GM21529 (cell line): Measurements from ENCODE around the gene FANCE.
"Not testable (repeated sequence)": the region's sequence is repeated elsewhere in the genome, so short reads cannot be mapped to it uniquely, and the experiment has no call there.

Experiments used
- ATAC-seq: cut with Tn5 transposase; IDR thresholded peaks from one replicate; pipeline ENCODE4 v1.9.1; 2021; ENCODE audit not compliant: unreplicated experiment

The FANCE gene

DNA sequence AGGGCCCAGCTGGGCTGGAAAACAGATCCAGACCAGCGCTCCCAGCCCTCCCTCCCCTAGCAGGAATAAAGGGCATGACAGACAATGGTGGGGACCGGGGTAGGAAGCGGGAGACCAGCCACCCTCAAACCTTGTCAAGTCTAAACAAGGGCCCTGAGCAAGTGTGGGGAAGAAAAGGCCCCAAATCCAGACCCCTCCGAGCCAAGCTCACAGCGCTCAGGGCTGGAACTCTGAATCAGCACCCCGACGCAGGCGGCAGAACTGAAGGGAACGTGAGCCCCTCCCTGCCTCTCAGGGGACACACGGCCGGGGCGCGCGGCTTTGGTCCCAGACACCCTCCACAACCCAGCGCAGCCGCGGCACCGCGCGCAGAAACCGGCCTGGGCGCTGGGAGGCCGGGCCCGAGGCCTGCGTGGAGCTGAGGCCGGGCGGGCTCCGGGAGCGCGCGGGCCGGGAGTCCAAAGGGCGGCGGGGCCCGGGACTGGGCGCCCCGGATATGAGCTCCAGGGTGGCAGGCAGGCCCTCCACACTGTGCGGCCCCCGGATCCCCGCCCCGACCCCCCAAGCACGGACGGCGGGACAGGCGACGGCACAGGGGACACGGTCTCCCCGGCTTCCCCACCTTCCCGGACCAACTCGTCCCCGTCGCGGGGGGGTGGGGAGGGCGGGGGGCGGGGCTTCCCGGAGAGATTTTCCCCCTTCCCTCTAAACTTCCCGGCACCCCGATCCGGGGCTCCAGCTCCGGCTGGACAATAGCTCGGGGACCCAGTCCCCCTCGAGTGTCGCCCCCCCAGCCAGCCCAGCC is 44.1 kb downstream of the FANCE start:
- ATAC-seq = no peak

DNA sequence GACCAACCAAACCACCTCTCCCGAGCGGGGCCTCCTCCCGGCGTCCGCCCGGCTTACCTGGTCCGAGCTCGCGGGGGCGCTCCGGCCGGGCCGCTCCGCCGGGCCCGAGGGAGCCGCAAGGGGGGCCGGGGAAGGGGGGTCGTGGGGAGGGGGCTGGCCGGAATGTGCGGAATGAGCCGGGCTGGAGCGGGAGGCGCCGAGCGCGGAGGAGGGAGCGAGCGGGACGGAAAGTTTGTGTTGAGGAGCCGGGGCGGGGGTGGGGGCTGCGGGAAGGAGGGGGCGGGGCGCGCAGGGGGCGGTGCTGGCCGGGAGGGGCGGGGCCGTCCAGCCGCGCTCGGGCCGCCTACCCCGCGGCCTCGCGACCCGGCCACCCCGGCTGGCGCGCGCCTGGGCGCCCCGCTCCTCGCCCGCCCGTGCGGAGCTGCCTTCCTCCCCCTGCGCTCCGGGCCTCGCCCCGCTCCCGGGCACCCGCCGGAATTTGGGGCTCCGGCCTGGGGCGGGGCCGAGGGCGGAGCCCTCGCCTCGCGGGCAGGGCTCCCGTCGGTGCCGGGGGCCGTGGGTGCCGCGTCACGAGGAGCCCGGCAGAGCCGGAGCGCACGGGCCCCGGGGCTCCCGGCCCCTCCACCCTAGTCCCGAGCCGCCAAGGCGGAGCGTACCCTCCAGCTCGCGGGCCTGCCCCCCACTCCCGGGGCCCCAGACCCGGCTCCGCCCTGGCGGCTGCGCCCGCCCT is 44.9 kb downstream of the FANCE start, which contains the start of gene TEAD3:
TSS of gene TEAD3 (minus strand) at position 239 of the 730 bp plus-strand sequence.
- ATAC-seq = peak; percentile 50

DNA sequence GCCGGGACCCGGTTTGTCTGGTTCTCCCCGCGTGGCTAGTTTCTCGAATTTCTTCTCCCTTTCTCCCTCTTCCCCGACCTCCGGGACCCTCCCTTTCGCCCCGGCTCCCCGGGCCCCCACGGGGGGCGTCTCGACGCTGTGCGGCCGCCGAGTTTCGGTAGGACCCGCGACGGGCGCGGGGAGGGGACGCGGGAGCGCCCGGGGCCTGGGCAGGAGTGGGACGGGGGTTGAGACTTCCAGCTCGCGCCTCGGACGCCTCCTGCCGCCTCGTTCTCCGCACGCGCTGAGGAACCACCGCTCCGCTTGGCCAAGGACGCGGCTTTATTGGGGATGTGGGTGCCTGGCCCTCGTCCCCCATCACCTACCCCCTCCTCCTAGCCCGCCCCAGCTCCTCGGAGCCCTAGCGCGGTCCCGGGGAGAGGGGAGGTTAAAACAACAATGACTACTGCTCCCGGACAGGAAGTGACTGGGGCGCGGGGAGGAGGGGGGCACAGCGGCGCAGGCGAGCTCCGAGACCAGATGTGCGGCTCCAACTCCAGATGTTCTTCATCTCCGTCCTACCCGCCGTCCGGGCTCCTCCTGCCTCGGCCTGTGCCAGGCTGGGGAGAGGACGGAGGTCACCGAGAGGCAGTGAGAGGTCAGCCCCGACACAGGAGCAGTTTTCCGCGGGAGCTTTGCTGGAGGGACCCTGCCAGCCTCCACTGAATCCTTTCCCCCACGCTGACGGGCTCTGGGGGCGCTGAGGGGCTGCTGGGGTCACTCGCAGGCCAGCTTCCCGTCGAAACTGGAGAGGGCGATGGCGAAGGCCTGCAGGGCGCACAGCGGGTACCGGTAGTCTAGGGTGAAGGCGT is 45.7 kb downstream of the FANCE start:
- ATAC-seq = no peak

DNA sequence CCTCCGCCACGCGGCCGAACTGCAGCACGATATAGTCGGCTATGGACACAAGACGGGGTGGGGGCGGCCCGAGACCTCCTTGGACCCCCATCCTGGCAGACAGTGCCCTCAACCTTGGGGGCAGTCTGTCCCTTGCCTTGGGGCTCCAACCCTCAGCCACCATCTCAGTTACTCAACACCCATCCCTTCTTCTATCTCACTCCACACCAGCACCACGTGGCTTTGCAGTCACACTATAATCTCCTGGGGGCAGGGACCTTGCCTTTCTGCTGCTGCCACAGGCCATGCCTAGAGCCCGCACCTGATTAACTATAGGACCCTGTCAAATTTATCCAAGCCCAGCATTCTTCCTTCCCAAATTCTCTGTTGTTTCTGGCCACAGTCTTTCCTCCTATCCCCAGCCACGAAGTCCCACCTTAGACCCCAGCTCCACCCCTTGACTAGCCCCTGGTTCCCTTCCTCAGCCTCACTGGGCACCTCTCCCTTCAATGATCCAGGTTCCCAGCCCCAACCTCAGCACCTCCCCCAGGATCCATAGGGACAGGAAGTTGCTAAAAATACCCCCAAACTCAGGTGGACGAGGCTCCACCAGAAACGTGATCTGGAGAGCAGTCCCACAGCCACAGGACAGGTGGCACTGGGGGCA is 46.4 kb downstream of the FANCE start:
- no peak for ATAC-seq

DNA sequence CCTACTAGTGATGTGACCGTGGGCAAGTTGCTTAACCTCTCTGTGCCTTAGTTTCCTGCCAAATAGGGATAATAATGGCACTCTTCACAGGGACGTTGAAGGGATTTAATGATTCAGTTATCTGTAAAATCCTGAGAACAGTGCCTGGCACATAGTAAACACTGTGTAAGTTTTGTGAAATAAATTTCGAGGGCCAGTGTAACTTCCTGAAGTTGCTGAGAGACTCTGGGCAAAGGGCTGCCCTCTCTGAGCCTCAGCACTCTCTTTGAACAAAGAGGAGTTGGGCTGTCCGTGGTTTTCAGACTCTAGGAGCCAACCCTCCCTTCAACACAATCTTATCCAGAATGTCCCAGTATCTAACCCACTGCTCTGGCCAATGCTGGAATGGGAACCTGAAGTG is 47.2 kb downstream of the FANCE start:
- ATAC-seq = no peak

DNA sequence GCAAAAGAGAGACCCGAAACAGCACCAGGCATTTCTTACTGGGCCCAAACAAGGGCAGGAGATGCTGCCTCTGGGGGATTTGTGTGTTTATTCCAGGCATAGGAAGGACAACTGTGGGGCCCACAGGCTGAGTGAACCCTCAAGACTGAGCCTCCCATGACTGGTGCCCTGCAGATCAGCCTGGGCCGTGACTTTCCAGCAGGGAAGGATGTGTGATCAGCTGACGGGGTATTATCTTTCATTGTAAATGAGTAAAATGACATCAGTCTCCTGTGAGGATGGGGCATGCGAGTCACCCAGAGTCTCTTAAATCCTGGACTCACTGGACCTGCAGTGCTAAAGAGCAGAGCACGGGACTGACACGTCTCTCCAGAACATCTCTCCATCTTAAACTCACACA is 48.6 kb downstream of the FANCE start:
- no peak for ATAC-seq

DNA sequence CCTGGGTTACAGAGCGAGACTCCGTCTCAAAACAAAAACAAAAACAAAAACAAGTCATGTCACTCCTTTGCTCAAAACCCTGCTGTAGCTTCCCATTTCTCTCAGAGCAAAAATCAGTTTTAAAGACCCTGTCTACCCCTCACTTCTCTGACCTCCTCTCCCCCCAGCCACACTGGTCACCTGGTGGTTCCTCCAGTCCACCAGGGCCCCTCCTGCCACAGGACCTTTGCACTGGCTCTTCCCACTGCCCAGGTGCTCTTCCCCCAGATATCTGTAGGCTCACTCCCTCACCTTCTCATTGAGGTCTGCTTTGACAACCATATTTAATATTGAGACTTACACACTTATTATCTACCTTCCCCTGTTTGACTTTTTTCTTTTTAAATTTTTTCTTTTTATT is 49.6 kb downstream of the FANCE start:
- ATAC-seq = no peak

DNA sequence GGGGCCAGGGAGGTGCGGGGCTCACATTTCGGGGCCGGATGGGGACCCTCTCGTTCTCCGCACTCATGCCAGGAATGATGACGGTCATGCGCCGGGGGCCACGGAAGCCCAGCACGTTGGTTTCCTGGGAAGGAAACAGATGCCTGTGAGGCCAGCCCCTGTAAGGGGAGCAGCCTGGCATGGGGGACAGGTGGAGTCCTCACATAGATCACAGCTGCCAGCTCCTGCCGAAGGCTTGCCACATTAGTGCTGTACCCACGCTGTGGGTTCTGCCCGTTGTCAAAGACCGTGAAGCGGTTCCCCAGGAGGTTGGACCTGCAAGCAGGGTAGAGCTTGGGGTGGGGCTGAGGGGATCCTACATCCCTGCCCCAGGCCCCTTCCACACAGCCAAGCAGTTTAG is 51.4 kb downstream of the FANCE start:
- no peak for ATAC-seq

DNA sequence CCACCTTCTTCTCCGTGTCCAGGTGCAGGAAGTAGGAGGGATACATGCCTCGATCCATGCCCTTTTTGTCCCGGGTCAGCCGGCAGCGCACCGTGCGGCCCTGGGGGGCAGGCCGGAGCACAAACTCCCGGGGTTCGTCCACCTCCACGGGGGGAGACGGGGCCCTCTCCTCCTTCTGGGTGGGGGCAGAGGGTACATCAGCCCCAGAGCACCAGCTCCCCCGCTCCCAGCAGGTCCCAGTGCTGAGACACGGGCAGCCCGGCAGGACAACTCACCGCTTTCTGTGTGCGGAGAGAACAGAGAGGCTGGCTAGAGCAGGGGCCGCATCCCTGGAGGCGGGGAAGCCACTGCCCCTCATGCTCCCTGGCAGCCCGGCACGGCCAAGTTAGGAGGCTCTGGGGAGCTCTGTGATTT is 53.9 kb downstream of the FANCE start:
- no peak for ATAC-seq

DNA sequence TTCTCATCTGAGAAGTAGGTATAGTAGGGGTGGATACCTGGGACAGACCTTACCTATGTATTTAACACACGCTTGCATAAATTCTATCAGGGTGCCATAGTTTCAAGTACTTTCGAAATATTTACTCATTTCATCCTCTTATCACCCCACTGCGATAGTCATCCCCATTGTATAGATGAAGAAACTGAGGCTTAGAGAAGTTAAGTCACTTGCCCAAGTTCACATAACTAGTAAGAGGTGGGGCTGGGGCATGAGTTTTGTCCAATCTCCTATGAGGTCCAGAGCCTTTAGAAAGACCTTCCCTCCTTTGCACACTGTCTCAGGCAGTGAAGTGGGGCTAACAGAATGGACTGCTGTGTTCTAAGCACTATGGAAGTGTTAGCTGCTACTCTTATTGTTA is 54.4 kb downstream of the FANCE start:
- no peak for ATAC-seq

DNA sequence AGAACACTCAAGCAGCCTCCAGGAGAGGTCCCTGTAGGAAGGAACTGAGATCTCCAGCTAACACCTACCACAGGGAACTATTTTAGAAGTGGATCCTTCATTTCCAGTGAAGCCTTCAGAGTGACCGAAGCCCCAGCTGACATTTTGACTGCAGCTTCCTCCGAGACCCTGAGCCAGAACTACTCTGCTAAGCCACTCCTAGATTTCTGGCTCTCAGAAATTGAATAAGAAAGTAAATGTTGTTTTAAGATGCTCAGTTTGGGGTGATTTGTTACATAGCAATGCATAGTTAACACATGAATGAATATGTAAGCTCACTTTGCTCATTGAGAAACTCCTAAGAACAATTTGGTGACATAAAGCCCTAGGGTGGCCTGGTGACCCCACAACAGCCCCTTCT is 55.1 kb downstream of the FANCE start:
- ATAC-seq = no peak

DNA sequence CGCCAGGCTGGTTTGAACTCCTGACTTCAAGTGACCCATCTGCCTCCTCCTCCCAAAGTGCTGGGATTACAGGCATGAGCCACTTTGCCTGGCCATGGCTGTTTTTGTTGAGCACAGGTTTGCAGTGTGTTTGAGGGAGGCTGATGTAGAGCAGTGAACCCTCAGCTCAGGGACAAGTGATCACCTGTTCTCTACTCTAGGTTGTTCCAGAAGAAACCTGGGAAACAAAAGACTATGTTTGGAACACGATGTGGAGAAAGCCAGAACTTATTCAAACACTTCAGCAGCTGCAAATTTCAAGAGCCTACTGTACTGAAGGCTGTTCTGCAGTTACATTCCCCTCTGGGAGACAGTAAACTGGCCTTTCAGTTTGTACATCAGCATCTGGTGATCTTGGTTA is 55.9 kb downstream of the FANCE start:
- ATAC-seq = no peak

DNA sequence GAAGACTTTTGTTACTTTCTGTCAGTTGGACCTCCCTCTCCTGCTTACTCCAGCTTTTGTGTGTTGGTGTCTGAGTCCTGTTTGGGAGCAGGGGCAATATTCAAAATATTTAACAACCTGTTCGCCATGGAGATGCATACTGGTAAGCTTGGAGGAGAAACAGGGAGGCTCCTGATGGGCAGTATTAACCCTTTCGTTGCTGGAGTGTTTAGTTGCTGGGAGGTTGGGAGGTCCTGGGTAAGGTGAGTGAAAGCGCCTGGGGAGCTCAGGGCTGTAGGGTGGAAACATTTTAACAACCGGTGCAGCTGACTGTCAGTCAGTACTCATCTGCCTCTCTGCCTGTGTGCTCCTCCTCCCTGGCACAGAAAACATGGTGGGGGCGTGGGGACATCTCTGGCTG is 56.4 kb downstream of the FANCE start:
- no peak for ATAC-seq

DNA sequence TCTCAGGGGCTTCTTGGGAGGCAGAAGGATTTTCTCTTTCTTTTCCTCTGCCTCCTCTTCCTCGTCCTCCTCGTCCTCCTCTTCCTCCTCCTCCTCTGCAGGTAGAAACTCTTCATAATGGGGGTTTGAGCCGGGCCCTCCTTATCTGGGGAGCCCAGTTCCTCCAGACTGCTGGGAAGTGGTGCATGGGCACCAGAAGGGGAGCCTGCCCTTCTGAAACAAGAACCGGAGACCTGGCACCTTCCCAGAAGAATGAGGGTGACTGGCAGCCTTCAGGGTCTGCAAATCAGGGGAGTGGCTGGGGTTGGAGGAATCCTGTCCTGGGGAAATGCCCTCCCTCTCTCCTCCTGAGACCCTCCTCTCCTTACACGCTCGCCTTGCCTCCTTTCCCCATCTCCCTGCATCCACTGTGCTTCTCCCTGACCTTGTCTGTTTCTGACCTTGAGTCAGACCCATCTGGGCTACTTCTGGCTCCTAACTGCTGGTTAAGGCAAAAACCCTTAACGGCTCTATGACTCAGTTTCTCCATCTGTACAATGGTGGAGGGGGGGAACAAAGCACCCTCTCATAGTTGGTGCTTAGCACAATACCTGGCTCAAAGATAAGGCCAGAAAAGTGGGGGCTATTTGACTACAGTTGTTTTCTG is 58.9 kb downstream of the FANCE start:
- no peak for ATAC-seq

DNA sequence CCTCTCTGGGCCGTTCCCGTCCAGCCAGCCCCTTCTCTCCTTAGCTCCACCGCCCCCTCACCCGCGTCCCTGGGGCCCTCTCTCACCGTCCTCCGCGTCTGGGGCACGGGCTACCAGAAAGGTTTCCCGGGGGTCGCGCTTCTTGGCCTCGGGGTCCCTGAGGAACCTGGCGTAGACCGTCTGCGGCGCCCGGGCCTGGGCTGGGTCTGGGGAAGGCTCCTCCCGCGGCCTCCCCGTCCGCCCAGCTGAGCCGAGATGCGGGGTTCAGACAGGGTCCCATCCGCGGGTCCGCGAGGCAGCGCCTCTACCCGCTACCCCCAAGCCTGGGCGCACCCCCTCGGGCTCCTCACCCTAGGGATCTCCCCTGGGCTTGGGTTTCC is 59.4 kb downstream of the FANCE start:
- ATAC-seq = no peak

DNA sequence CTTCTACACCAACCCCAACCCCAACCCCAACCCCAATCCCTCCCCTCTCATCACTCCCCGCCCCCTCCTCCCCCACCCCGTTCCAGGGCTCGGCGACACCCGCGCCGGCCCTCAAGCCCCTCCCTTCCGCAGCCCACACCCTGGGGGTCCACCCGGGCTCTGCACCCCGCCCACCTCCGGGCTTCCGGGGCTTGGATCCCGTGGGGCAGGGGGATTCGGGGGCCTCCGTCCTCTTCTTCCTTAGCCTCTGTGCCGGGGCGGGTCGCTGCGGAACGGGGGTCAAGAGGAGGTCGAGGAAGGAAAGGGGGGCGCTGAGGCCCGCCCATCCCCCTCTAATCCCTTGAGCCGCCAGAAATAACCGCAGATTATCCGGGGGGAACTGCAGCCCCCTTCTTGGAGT is 59.9 kb downstream of the FANCE start:
- no peak for ATAC-seq

DNA sequence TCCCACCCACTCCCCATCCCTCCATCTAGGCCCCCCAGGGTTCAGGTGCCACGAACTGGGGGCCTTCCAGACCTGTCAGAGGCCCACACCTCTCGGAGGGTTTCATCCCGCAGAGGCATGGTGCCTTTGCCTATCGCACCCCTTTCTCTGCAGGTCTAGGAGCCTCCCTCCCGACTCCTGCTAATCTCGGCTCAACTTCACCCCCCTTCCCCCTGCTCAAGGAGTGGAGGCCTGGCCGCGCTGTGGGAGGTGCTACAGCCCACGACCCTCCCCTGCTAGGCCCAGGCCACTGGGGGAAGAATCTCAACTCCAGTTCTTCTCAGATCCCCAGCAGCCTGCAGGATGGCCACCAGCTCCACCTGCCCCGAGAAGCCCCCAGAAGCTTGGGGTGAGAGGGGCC is 60.6 kb downstream of the FANCE start, which contains the start of gene TULP1:
TSS of gene TULP1 (minus strand) at position 157 of the 400 bp plus-strand sequence. CDS start at position 119, 38 bp downstream.
- no peak for ATAC-seq

DNA sequence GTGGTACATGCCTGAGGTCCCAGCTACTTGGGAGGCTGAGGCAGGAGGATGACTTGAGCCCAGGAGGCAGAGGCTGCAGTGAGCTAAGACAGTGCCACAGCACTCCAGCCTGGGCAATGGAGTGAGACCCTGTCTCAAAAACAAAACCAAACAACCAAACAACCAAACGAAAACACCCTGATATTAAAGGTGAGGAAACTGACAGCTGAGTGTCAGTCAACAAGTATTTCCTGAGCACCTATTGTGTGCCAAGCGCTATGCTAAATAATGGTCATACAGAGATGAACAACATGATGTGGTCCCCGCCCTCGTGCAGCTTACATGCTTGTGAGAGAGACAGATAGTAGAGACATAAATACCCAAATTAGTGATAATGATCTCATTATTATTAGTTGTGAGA is 62.4 kb downstream of the FANCE start:
- no peak for ATAC-seq

DNA sequence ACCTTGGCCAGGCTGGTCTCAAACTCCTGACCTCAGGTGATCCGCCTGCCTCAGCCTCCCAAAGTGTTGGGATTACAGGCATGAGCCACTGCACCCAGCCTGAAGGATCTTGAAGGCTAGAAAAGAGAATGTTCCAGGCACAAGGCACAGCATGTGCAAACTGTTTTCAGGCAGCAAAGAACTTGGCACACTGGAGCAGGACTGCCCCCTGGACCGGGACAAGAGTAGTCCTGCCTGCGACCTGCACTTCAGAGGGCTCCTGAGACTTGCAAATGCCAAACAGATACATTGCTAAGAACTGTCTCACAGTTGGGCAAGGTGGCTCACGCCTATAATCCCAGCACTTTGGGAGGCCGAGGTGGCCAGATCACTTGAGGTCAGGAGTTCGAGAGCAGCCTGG is 63.8 kb downstream of the FANCE start:
- not testable (repeated sequence) for ATAC-seq
